ENCODE data around the gene CCT8.
A peak's percentile ranks its signal among the peaks of the same experiment; 100 is the strongest.
"Not testable (repeated sequence)": the region's sequence is repeated elsewhere in the genome, so short reads cannot be mapped to it uniquely, and the experiment has no call there.

Gene CCT8

GRCh38 chr21:29024474-29025327, 48.7 kb downstream of the CCT8 start, which contains the start of gene USP16:
Gene USP16, plus strand, starts transcription at chr21:29024668. Its CDS starts 3,246 bp downstream, at chr21:29027914.
- peak; percentile 99 for DNase-seq (ENCODE audit: low read depth)

DNA sequence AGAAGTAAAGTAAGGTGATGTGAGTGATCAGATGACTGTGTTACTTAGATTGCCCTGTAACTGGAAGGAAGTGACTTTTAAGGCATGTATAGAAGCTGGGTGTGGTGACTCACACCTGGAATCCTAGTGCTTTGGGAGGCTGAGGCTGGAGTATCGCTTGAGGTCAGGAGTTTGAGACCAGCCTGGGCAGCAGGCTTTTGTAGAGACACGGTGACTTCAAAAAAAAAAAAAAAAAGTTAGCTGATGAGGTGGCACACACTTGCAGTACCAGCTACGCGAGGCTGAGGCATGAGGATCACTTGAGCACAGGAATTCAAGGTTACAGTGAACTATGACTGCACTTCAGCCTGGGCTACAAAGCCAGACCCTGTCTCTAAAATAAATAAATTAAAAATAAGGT, 51.3 kb downstream of the CCT8 start:
- no peak for DNase-seq (ENCODE audit: low read depth)

- no peak for DNase-seq (ENCODE audit: low read depth)
These were observed 54.9 kb downstream of the CCT8 start for GRCh38 chr21:29018540-29018939.

- no peak for DNase-seq (ENCODE audit: low read depth)
These were observed 55.7 kb downstream of the CCT8 start for GRCh38 chr21:29017639-29018237.

GRCh38 chr21:29011236-29011635, 62.2 kb downstream of the CCT8 start:
- not testable (repeated sequence) for DNase-seq (ENCODE audit: low read depth)

- no peak for DNase-seq (ENCODE audit: low read depth)
These were observed 65.1 kb downstream of the CCT8 start for GRCh38 chr21:29008367-29008766.

DNA sequence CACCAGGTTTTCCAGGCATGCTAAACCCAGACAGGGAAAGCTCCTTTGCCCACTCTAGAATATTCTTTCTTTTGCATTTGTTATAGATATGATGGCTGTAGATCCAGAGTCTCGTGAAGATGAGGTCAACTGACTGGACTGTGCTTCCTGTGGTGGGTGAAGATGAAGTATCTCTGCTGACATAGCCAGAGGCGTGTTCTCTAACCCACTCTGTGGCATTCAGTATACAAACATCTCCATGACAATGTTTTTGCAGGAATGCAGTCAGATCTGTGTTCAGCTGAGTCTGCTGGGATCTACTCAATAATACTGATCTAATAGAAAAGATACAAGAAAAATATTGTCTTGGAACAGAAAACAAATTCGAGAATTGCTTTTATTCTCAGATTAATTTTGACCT, 65.6 kb downstream of the CCT8 start:
- DNase-seq (ENCODE audit: low read depth): no peak

DNA sequence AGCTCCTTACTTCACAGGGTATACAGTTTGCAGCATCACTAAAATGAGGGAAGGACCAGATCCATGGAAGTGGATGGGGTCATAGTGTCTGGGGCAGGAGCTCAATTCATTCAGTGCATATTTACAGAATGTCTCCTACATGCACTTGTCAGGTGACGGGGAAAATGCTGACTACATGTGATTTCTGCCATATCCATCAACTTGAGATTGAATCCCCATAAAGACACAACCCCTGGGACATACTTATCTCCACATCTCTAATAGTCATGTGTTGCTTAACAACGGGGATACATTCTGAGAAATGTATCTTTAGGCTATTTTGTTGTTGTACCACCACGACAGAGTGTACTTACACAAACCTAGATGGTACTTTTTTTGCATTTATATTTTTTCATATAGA, 66.3 kb downstream of the CCT8 start:
- no peak for DNase-seq (ENCODE audit: low read depth)

Data from non-pigmented ciliary epithelial cell (primary cell).